GM21786 (cell line): ENCODE measurements around the gene RBM44.
"Not testable (repeated sequence)": the region's sequence is repeated elsewhere in the genome, so short reads cannot be mapped to it uniquely, and the experiment has no call there.

ENCODE experiments used
- ATAC-seq: cut with Tn5 transposase; IDR thresholded peaks from one replicate; pipeline ENCODE4 v1.9.1; 2021; ENCODE audit not compliant: unreplicated experiment

RBM44 gene

DNA sequence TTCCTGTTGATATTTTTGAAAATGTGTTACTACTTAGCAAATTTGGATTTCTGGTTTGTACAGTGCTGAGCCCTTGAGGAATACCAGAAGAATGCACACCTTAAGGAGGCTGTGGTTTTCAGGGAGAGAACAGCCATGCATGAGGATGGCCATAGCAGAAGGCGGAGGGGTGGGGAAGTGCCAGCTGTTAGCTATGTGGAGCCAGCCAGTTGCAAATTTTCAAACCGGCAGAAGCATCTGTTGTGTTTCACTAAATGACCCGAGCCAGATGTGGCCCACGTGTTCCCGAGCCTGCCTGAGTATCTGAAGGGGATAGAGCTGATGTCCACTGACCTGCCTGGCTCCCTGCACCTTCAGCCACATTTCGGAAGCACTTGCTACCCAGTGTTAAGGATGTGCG is 16.4 kb upstream of the RBM44 start:
- ATAC-seq: no peak

DNA sequence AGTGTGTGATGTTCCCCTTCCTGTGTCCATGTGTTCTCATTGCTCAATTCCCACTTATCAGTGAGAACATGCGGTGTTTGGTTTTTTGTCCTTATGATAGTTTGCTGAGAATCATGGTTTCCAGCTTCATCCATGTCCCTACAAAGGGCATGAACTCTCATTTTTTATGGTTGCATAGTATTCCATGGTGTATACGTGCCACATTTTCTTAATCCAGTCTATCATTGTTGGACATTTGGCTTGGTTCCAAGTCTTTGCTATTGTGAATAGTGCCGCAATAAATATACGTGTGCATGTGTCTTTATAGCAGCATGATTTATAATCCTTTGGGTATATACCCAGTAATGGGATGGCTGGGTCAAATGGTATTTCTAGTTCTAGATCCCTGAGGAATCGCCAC is 14.9 kb upstream of the RBM44 start:
- not testable (repeated sequence) for ATAC-seq

DNA sequence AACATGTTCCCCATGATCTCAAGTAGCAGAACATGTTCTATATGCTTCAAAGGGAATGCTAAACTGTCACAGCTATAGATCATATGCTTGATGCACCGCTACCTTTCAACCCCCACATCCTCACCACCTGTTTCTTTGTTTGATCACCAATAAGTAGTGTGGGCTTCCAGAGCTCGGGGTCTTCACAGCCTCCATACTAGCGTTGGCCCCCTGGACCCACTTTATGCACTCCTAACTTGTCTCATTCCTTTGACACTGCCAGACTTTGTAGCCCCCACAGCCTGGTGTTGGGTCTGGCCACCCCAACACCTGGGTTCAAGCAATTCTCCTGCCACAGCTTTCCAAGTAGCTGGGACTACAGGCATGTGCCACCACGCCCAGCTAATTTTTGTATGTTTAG is 11.6 kb upstream of the RBM44 start:
- no peak for ATAC-seq

DNA sequence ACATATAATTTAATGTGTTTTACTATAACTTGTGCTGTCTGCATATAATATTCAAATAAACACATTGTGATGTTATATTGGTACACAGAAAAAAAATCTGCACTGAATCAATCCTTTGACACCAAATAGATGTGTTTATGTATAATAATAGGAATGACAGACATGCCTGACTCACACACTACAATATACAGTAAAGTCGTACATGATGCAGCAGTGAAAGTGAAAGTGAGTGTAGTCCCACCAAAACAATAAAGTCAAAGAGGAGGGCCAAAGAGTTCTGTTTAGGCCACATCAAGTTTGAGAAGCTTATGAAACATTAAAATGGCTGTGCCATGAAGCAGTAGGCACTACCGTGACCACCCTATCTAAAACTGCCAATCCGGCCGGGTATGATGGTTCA is 8.2 kb upstream of the RBM44 start:
- no peak for ATAC-seq

DNA sequence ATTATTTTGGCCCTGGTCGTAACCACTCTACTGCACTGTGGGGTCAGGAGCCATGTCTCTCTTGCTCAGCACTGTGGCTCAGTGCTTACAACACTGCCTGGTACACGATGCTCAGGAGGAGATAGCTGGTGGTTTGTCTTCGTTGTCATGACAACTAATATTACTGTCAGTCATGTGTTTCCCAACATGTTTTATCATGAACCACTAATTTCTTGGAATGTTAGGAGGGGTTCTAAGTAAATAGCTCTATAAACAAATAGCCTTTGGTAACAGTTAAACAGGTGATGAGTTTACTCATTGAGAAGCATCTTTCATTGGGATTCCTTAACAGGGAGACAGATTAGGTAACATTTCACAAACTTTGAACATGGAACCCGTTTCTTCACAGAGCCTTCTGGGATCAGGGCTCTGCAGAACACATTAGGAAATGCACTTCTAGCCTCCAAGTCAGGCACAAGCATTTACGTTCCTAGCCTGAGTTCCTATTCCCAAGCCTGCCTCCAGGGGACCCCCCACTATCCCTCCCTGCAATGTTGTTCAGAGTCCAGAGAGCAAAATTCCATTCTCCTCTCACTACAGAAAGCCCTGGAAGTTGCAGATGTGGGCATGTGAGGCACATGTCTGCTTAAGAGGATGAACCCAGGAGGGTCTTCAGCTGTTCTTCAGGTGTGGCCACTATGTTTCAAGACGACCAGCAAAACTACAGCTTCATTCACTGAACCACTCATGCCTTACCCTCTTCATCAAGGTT is 6.4 kb upstream of the RBM44 start:
- no peak for ATAC-seq

DNA sequence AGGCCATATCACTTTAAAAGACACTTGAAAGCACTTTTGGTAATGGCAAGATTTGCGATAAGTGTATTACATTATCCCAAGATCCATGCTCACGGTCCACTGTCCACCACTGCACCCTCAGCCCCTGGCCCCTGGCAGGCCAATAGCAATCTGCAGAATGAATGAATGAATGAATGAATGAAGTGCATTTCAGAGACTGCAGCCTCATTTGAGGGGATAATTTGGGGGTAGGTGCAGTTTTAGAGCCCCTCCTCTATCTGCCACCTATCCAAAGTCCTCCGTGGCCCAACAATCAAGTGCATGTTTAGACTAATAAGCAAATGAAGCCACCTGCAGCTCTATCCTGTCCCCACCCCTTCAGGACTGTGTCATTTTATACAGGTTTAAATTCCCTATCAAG is 1.3 kb upstream of the RBM44 start:
- no peak for ATAC-seq

DNA sequence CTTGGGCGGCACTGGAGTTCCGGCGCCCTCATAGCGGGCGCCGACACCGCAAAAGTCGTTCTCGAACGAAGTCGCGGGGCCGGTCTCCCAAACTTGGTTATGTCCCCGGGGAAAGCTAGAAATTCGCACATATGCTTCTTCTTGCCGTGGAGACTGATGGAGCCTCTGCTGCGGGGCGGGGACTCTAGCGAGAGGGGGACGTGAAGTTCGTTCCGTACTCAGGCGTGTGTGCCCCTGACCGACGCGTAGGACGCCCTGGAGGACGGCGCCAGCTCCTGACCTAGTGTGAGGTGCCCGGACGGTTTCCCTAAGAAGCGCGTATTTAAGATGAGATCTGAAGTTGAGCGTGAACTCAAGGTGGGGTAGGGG is 465 bp downstream of the RBM44 start:
- no peak for ATAC-seq

DNA sequence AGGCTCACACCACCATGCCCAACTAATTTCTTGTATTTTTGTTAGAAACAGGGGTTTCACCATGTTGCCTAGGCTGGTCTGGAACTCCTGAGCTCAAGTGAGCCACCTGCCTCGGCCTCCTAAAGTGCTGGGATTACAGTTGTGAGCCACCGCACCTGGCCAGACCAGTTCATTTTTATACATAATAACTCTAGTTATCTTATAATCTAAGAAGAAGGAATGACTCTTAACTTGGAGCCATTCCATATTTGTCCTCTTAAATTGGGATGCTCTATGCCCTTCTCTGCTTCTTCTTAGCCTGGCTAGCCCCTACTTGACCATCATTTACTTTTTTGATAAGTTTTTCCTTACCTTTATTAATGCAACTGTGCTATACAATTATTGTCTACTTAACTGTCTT is 2.9 kb downstream of the RBM44 start:
- no peak for ATAC-seq

DNA sequence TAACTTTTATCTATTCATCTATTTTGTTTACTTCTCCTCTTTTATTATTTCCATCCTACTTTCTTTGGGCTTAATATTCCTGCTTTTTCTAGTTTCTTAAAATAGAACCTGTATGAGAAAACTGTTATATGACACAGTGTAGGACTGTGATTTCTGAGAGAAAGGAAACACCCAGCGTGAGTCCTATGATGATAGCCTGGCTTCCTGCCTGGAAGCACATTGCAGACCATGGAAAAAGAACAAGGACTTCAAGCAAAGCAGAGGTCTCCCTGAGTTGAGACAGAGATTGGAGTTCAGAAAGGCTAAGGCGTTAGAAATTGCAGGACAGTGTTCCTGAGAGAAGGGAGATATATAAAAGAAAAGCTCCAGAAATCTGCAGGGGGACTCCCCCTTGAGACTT is 7.8 kb downstream of the RBM44 start:
- no peak for ATAC-seq

DNA sequence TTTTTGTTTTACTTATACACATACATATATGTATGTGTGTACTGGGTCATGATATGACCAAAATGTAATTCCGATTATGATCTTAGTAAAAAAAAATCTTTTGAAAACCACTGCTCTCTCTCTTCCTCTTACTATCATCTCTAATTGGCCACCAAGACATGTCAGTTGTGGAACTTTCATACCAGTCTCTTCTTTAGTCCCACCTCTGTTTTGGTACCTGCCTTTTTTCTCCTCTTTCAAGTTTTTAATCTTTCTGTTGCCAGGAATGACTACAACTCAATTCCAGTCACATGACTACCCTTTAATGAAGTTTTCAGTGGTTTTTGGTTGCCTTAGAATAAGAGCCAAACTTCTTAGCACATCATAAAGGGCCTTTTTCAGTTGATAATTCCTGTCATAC is 17.1 kb downstream of the RBM44 start:
- no peak for ATAC-seq

DNA sequence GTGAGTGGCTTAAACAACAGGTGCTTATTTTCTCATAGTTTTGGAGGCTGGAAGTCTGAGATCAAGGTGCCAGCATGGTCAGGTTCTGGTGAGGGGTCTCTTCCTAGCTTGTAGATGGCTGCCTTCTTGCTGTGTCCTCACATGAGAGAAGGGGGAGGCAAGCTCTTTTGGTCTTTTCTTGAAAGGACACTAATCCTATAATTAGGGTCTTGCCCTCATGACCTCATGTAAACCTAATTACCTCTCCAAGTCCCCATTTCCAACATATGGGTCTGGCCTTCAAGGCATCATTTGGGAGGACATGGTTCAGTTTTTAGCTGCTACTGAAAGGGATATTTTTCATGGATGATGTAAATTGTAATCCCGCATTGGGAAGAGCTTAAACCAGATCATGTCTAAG is 18.0 kb downstream of the RBM44 start:
- no peak for ATAC-seq

DNA sequence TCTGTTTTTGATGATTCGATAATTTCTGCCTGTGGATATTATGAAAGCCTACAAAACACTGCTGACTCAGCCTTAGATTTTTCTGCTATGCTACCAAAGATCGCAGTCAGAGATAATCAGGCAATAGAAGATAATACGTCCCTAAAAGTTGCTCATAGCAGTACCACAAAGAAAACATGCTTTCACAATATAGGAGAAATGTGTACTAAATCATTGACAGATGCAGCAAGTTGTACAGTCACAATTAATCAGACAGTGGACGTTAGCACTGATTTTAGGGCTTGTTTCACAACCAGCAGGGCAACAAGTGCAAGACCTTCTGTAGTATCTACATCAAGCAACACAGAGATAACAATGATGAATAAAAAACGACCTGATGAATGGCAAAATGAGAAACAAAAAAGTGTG is 19.5 kb downstream of the RBM44 start:
- no peak for ATAC-seq

DNA sequence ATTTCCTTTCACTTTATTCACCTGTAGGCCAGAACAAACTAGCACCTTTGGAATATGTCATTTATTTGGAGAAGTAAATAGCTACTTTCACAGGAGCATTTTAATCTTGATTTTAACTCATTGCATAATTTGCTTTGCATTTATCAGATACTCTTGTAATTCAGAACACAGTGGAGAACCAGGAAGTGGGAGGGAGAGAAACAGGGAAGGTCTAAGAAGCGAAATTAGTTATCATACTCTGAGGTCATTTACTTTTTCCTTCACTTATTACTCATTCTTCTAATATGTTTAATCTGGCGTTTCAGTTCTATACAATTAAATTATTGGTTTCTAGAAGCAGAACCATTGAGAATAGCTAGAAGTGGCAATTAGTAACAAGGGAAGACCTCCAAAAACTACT is 20.7 kb downstream of the RBM44 start:
- ATAC-seq: no peak

DNA sequence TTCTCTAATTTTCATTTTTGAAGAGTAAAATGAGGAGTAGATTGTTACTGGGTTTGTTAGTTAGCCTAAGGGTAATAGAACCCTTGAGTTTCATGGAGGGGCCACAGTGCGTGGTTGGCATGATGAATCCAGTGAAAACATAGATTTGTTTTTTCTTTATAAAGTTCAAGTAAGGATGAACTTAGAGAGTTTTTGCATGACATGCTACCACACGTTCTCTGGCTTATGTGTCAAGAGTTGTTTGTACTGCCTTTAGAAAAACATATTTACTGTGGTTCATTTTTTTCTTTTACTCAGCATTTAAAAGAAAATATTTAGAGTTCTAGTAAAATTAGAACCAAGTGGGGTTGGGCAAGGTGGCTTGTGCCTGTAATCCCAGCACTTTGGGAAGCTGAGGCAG is 21.8 kb downstream of the RBM44 start:
- no peak for ATAC-seq

DNA sequence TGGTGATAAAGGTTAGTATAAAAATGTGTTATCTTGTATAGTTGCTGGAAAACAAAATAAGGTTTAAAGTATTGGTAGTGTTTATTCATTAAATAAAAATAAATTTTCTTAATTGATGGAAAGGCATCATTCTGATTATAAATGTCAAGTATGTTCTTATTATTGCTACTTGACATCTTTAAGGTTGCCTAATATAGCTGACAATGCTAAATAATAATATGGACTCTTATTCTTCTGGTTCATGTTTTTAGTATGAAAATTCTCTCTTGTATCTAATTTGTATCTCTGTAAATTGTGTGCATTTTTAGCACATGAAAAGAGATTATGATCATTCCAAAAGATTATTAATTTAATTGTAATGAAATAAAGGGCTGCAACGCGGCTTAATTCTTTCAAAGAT is 25.0 kb downstream of the RBM44 start:
- no peak for ATAC-seq

DNA sequence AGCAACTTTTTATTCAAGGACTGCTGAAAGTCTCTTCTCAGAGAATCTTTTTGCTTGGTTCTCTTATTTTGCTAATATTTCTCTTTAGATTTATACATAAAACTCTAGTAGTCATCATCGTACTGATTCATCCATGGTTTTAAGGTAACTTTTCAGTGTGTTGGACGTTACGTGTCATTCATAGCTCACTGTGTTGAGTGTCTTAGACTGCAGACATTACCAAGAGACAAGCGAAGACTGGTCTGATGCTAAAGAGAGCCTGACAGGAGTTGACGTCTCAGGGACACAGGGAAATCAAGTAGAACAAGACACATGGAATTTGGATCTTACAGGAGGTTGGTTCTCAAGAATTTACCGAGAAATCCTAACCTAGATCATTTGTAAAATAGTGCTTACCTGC is 25.5 kb downstream of the RBM44 start:
- no peak for ATAC-seq

DNA sequence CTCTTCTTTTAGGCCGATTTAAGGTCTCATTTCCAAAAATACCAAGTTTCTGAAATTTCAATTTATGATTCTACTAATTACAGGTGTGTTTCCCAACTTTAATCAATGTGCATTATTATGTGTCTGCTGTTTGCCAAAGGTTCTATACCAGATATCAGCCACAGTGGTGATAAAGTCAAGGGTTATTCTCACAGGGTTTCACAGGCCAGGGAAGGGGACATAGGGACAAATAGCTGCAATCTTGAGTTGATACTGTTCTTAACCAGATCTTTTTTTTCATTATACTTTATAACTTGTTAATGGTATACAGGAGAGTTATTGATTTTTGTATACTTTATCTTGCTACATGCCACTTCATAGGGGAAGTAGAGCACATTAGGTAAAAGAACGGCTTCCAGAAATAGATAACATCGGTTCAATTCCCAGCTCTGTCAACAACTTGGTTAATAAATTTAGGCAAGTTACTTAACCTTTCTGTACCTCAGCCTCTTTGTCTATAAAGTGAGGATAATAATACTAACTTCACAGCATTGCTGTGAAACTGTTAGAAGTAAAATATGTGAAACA is 28.9 kb downstream of the RBM44 start:
- no peak for ATAC-seq

DNA sequence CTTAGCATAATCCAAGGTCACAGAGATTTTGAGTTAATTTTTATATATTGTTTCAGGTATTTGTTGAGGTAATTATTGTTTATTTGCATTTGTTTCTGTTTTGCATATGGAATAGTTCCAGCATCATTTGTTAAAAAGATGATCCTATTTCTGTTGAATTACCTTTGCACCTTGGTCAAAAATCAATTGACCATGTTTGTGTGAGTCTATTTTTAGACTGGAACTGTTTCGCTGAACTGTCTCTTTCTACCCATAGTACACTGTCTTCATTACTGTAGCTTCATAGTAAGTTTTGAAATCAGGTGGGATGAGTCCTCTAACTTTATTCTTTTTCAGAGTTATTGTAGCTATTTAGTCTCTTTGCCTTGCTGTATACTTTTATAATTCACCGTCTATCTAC is 31.9 kb downstream of the RBM44 start:
- no peak for ATAC-seq

DNA sequence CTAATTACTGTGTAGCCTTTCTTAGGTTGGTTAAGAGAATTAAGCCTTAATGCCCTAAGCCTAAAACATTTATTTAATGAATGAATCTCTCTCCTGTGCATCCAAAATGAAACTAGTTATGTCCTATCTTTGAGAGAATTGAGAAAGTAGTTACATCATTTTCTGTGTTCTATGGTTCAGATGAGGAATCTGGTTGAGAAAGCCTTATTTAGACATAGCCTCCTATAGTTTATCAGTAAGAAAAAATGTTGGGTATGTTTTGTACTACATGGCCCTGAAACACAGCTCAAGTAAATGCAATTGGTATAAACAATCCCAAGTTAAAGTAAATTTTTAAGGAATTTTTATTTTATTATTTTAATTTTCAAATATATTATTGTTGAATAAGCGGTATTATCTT is 35.0 kb downstream of the RBM44 start:
- no peak for ATAC-seq

DNA sequence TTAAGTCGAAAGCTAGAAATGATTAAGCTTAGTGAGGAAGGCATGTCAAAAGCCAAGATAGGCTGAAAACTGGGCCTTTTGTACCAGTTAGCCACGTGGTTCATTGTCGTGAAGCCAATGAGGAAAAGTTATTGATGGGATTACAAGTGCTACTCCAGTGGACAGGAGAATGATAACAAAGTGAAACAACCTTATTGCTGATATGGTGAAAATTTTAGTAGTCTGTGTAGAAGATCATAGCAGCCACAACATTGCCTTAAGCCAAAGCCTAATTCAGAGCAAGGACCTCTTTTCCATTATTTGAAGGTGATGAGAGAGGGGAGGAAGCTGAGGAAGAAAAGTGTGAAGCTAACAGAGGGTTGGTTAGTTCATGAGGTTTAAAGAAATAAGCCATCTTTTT is 36.8 kb downstream of the RBM44 start:
- ATAC-seq: no peak

DNA sequence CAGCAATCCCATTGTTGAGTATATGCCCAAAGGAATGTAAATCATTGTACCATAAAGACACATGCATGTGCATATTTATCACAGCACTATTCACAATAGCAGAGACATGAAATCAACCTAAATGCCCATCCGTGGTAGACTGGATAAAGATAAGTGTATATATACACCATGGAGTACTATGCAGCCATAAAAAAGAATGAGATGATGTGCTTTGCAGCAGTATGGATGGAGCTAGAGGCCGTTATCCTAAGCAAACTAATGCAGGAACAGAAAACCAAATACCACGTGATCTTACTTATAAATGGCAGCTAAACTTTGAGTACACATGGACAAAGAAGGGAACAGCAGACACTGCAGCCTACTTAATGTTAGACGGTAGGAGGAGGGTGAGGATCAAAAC is 42.5 kb downstream of the RBM44 start:
- ATAC-seq: no peak

DNA sequence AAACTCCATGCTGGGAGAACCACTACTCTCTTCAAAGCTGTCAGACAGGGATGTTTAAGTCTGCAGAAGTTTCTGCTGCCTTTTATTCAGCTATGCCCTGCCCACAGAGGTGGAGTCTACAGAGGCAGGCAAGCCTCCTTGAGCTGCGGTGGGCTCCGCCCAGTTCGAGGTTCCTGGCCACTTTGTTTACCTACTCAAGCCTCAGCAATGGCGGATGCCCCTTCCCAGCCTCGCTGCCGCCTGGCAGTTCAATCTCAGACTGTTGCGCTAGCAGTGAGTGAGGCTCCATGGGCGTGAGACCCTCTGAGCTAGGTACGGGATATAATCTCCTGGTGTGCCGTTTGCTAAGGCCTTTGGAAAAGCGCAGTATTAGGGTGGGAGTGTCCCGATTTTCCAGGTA is 50.4 kb downstream of the RBM44 start:
- ATAC-seq: not testable (repeated sequence)

DNA sequence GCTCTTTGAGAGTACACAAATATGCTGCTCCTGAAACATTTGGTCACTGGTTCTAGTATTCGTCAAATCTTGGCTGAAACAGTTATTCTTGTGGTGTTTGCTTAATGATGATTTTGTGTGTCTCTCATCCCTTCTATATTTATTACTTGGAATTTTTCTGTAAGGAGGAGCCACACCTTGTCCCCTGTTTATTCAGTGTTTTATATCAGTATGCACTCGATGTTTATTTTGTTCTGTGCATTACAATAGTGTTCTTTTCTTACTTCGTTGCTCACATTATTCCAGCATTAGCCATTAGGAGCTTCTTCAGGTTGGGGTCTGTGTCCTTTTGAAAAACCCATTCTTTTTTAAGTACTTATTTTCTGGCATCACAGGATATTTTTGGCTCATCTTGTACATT is 55.7 kb downstream of the RBM44 start:
- no peak for ATAC-seq
